ENCODE results near the gene CELSR2. TPM values are rescaled to one million over a fixed set of nuclear protein-coding genes. Genes with fewer than 3 reads are reported as not detected.

Gene CELSR2
- total RNA-seq, 6 experiments from 2014 or later = 1.3 to 3.3 (median 3.0) TPM

DNA sequence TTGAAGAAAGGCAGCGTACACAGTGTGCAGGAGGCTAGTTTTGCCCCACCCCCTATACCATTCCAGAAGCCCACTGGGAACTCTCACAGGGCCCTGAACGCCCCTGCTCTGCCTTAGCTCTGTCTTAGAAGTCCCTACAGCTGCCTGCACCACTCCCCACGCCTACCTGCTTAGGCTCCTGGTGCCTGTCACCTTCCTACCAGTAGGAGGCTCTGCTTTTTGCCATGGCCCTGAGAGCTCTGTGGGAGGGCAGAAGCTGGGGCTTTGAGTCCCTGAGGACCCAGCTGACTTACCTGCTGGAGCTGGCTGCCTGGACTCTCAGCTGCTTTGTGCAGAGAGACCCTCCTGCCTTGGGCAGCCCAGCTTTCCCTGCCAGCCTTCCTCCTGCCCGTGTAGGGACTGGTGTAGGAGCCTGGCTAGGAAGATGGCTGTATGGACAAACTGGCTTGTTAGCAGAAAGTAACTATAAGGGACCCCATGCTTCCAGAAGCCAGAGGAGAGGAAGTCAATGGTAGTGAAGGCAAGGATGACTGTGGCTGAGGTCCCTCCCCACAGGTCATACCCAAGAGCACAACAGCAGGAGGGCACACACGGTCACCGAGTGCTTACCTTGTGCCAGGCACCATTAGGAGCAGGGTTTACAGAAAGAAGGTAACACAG is 9.8 kb upstream of the CELSR2 start:
- Histone ChIP-seq H3K9me3 (no peaks in the 10 kb centered on the region), H3K27me3 (no peaks in the 10 kb centered on the region), H3K4me1 (peaks cover 0 to 9% (median under 1%) of the 10 kb centered on the region in 4 donors), H3K4me3 (no peak overlapping the region), H3K36me3 (peaks cover 5 to 46% (median 26%) of the 10 kb centered on the region in 4 donors), H3K27ac (no peak overlapping the region)
- peak; percentile 36 to 60 (median 56) for ATAC-seq
- WGBS (ENCODE audit: insufficient coverage, low coverage, low lambda C conversion rate, missing lambda C conversion rate) = 72% methylated on average over 6 of the region's 6 CpGs
- peak in 1 of 3 donors; percentile 44 for DNase-seq
- TF ChIP-seq, protein P1, sequence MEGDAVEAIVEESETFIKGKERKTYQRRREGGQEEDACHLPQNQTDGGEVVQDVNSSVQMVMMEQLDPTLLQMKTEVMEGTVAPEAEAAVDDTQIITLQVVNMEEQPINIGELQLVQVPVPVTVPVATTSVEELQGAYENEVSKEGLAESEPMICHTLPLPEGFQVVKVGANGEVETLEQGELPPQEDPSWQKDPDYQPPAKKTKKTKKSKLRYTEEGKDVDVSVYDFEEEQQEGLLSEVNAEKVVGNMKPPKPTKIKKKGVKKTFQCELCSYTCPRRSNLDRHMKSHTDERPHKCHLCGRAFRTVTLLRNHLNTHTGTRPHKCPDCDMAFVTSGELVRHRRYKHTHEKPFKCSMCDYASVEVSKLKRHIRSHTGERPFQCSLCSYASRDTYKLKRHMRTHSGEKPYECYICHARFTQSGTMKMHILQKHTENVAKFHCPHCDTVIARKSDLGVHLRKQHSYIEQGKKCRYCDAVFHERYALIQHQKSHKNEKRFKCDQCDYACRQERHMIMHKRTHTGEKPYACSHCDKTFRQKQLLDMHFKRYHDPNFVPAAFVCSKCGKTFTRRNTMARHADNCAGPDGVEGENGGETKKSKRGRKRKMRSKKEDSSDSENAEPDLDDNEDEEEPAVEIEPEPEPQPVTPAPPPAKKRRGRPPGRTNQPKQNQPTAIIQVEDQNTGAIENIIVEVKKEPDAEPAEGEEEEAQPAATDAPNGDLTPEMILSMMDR (IDR thresholded peaks at IDR 0.05) = peak; percentile 31 to 45 (median 38)
- TF ChIP-seq POLR2A (IDR thresholded peaks at IDR 0.05) = no peak
- intact Hi-C loops (cut with DNase I) = no loop called here

- ATAC-seq (peak; percentile 52 to 73 (median 58)), DNase-seq (peak in 1 of 3 donors; percentile 55)
- peaks cover 5 to 37% (median 21%) of the 10 kb centered on the region in 4 donors for H3K36me3 ChIP-seq
- peaks cover 0 to 9% (median under 1%) of the 10 kb centered on the region in 4 donors for H3K4me1 ChIP-seq
- H3K27ac ChIP-seq = no peak overlapping the region
- TF ChIP-seq, protein P1 (IDR thresholded peaks at IDR 0.05) = no peak
- no peak for TF ChIP-seq POLR2A (IDR thresholded peaks at IDR 0.05)
- H3K9me3 ChIP-seq = no peaks in the 10 kb centered on the region
- WGBS (ENCODE audit: insufficient coverage, low coverage, low lambda C conversion rate, missing lambda C conversion rate) = 26% methylated on average over 10 of the region's 26 CpGs
- H3K4me3 ChIP-seq = no peak overlapping the region
- intact Hi-C loops (cut with DNase I) = no loop called here
- H3K27me3 ChIP-seq = no peaks in the 10 kb centered on the region
Observed at GRCh38 chr1:109240158-109241152, 8.9 kb upstream of the CELSR2 start.

GRCh38 chr1:109241344-109241743 is 8.0 kb upstream of the CELSR2 start:
- peak in 1 of 3 donors; percentile 44 for DNase-seq

GRCh38 chr1:109241841-109242345 is 7.4 kb upstream of the CELSR2 start:
- DNase-seq (no peak), ATAC-seq (peak in 2 of 4 donors; percentile 5 to 9)
- intact Hi-C loops (cut with DNase I) = no loop called here
- peaks cover 0 to 22% (median 11%) of the 10 kb centered on the region in 4 donors for H3K36me3 ChIP-seq
- H3K4me1 ChIP-seq = peaks cover 0 to 9% (median under 1%) of the 10 kb centered on the region in 4 donors
- H3K9me3 ChIP-seq = no peaks in the 10 kb centered on the region
- H3K27ac ChIP-seq = no peak overlapping the region
- H3K27me3 ChIP-seq = no peaks in the 10 kb centered on the region
- 29% methylated on average over 8 of the region's 8 CpGs for WGBS (ENCODE audit: insufficient coverage, low coverage, low lambda C conversion rate, missing lambda C conversion rate)
- H3K4me3 ChIP-seq = no peak overlapping the region
- TF ChIP-seq, protein P1 (IDR thresholded peaks at IDR 0.05) = no peak
- TF ChIP-seq POLR2A (IDR thresholded peaks at IDR 0.05) = no peak

More at GRCh38 chr1:109241344-109241743, 8.0 kb upstream of the CELSR2 start:
- 13% methylated on average over 1 of the region's 6 CpGs for WGBS (ENCODE audit: insufficient coverage, low coverage, low lambda C conversion rate, missing lambda C conversion rate)
- Histone ChIP-seq H3K4me1 (peaks cover 0 to 9% (median under 1%) of the 10 kb centered on the region in 4 donors), H3K27ac (no peak overlapping the region), H3K36me3 (peaks cover 4 to 28% (median 14%) of the 10 kb centered on the region in 4 donors), H3K27me3 (no peaks in the 10 kb centered on the region), H3K9me3 (no peaks in the 10 kb centered on the region), H3K4me3 (no peak overlapping the region)
- ATAC-seq = peak in 3 of 4 donors; percentile 23 to 35 (median 26)
- intact Hi-C loops (cut with DNase I) = no loop called here
- TF ChIP-seq POLR2A (IDR thresholded peaks at IDR 0.05) = no peak
- TF ChIP-seq, protein P1 (IDR thresholded peaks at IDR 0.05) = no peak

All from right lobe of liver (tissue), 6 donors.